GM23338 (cell line): ENCODE measurements around the gene TMEM51. TPM values are rescaled to one million over a fixed set of nuclear protein-coding genes. Genes with fewer than 3 reads are reported as not detected.

Source experiments
- ATAC-seq: fragments of 200-7000 bp; cut with Tn5 transposase; 3 replicates; pipeline ENCODE4 v1.9.1; 2020
- DNase-seq: peaks from one replicate; pipeline ENCODE4 v3.0.0-alpha.2; 2015; ENCODE audit warnings: low spot score
- H2AFZ ChIP-seq: fragments of 200-600 bp; sonication (generic); 2 replicates; pipeline ENCODE4 v1.8.0; 2016; ENCODE audit warnings: antibody characterized with exemption, mild to moderate bottlenecking, moderate library complexity
- H3F3A ChIP-seq: fragments of 200-600 bp; sonication (generic); replicated peaks from 2 replicates; pipeline ENCODE4 v1.8.0; 2017; ENCODE audit warnings: antibody characterized with exemption, mixed run types, low read depth
- H3K27ac ChIP-seq: fragments of 200-600 bp; sonication (generic); 2 replicates; pipeline ENCODE4 v1.6.1; 2016; ENCODE audit warnings: low read depth
- H3K27me3 ChIP-seq: fragments of 200-600 bp; sonication (generic); 2 replicates; pipeline ENCODE4 v1.8.0; 2016; ENCODE audit warnings: mild to moderate bottlenecking, mixed run types, moderate library complexity; ENCODE audit not compliant: insufficient read depth
- H3K36me3 ChIP-seq: fragments of 200-600 bp; sonication (generic); 2 replicates; pipeline ENCODE4 v1.8.0; 2016; ENCODE audit warnings: mild to moderate bottlenecking; ENCODE audit not compliant: insufficient read depth
- H3K4me1 ChIP-seq: fragments of 200-600 bp; sonication (generic); 2 replicates; pipeline ENCODE4 v1.8.0; 2016; ENCODE audit warnings: mild to moderate bottlenecking, moderate library complexity; ENCODE audit not compliant: insufficient read depth
- H3K4me2 ChIP-seq: fragments of 200-600 bp; sonication (generic); 2 replicates; pipeline ENCODE4 v1.7.1; 2017; ENCODE audit warnings: mixed run types
- H3K4me3 ChIP-seq: fragments of 200-600 bp; sonication (generic); 2 replicates; pipeline ENCODE4 v1.6.1; 2016; ENCODE audit warnings: mixed run types
- H3K79me2 ChIP-seq: fragments of 200-600 bp; sonication (generic); replicated peaks from 2 replicates; pipeline ENCODE4 v1.8.0; 2017; ENCODE audit warnings: mild to moderate bottlenecking; ENCODE audit not compliant: insufficient read depth
- H3K9me2 ChIP-seq: fragments of 200-600 bp; sonication (generic); 2 replicates; pipeline ENCODE4 v1.8.0; 2017; ENCODE audit not compliant: insufficient read depth
- H4K20me1 ChIP-seq: fragments of 200-600 bp; sonication (generic); replicated peaks from 2 replicates; pipeline ENCODE4 v1.8.0; 2017; ENCODE audit warnings: mild to moderate bottlenecking; ENCODE audit not compliant: insufficient read depth
- H3K27ac Mint-ChIP-seq: 2 replicates; pipeline ENCODE4 v1.8.0; 2020; ENCODE audit warnings: inconsistent platforms, mild to moderate bottlenecking, moderate library complexity, mixed read lengths
- H3K27me3 Mint-ChIP-seq: 3 replicates; pipeline ENCODE4 v1.8.0; 2022; ENCODE audit warnings: low read depth, mild to moderate bottlenecking, moderate library complexity, mixed read lengths, inconsistent platforms; ENCODE audit not compliant: insufficient read depth, poor library complexity
- H3K36me3 Mint-ChIP-seq: 3 replicates; pipeline ENCODE4 v1.8.0; 2021; ENCODE audit warnings: low read depth, mild to moderate bottlenecking, inconsistent platforms, moderate library complexity, mixed read lengths
- H3K4me1 Mint-ChIP-seq: 3 replicates; pipeline ENCODE4 v1.8.0; 2020; ENCODE audit warnings: mild to moderate bottlenecking, inconsistent platforms, mixed read lengths
- H3K4me3 Mint-ChIP-seq: 3 replicates; pipeline ENCODE4 v1.8.0; 2021; ENCODE audit warnings: moderate library complexity, mild to moderate bottlenecking, inconsistent platforms, mixed read lengths
- H3K9me3 Mint-ChIP-seq: 3 replicates; pipeline ENCODE4 v1.8.0; 2020; ENCODE audit warnings: moderate library complexity, mild to moderate bottlenecking, inconsistent platforms, mixed read lengths
- CREB1 ChIP-seq: fragments of 250-450 bp; sonication (Bioruptor Pico); IDR thresholded peaks from 2 replicates; pipeline ENCODE4 v1.5.0; 2020; ENCODE audit warnings: low read depth, mild to moderate bottlenecking, moderate library complexity
- EZH2 ChIP-seq: fragments of 200-600 bp; sonication (generic); IDR thresholded peaks from one replicate; pipeline ENCODE4 v1.8.0; 2017; ENCODE audit warnings: antibody characterized with exemption, mild to moderate bottlenecking, low read depth; ENCODE audit not compliant: unreplicated experiment
- JUNB ChIP-seq: IDR thresholded peaks from one replicate; pipeline ENCODE4 v1.6.1; 2016; ENCODE audit warnings: antibody characterized with exemption; ENCODE audit not compliant: unreplicated experiment
- NANOG ChIP-seq: IDR thresholded peaks from 2 replicates; pipeline ENCODE4 v1.6.1; 2016; ENCODE audit warnings: antibody characterized with exemption, borderline replicate concordance
- POLR2AphosphoS5 ChIP-seq: IDR thresholded peaks from 2 replicates; pipeline ENCODE4 v1.6.1; 2016; ENCODE audit warnings: antibody characterized with exemption, low read depth
- ZNF114 ChIP-seq: fragments of 250-450 bp; sonication (Bioruptor Pico); IDR thresholded peaks from 2 replicates; pipeline ENCODE4 v1.5.0; 2020; ENCODE audit warnings: mild to moderate bottlenecking, moderate library complexity
- ZNF331 ChIP-seq: fragments of 250-450 bp; sonication (Bioruptor Pico); IDR thresholded peaks from 2 replicates; pipeline ENCODE4 v1.5.0; 2020; ENCODE audit warnings: low read depth, mild to moderate bottlenecking, moderate library complexity
- polyA plus RNA-seq: library from polyadenylated mRNA; unstranded; fragments of >200 nt; fragmentation: Nextera tagmentation; extraction: Ambion mirVana; gene quantifications from 2 replicates; pipeline ENCODE4 v1.2.1, GENCODE V29; 2016
- total RNA-seq: library from RNA; depleted of rRNA; stranded (reverse); fragments of >200 nt; shearing (Covaris generic); gene quantifications from 2 replicates; pipeline ENCODE4 v1.2.3, GENCODE V29; 2014
- TF ChIP-seq, protein P1 (sequence below): IDR thresholded peaks from one replicate; pipeline ENCODE4 v1.6.1; 2018; ENCODE audit warnings: antibody characterized with exemption; ENCODE audit not compliant: unreplicated experiment
- TF ChIP-seq, protein P2 (sequence below): fragments of 250-450 bp; sonication (Bioruptor Pico); IDR thresholded peaks from 2 replicates; pipeline ENCODE4 v1.5.0; 2020; ENCODE audit warnings: mild to moderate bottlenecking, moderate library complexity

The TMEM51 gene
- total and polyA plus RNA-seq, 2 experiments from 2014 or later, result 4.0 to 5.2 TPM

DNA sequence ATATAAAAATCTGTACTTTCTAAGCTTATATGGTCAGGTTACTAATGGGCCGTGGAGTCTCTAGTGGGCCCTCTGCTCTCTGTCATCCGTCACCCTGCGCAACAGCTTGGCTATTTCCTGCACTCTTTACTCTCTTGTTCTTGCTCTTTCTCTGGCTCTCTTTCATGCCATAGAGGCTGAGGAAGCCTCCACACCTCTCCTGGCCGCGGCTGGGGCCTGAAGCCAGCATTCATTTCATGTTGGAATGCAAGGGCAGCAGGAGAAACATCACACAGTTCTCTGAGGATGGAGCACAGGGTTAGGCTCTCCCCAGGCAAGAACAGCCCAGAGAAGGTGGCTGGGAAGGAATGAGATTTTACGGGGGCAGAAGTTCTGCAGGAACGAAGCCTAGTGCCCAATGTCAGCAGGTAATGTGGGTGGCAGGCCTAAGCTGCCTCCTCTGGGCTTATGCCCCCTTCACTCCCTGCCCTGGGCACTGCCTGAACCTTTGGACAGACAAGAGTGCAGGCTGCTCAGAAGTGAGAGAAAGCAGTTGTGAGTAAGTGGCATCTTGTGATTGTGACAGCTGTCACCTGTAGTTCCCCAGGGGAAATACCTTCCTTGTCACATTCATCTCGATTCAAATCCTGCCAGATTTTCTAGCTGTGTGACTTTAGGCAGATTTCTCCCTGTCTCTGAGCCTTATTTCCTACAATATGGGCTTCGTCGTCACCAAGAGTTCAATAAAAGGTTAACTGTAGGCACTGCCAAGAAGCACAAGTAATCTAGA, 89.9 kb downstream of the TMEM51 start:
- no peak overlapping the region for H3K4me3 Mint-ChIP-seq
- H3K4me2 ChIP-seq, result no peak overlapping the region
- H3K36me3 ChIP-seq, result no peaks in the 10 kb centered on the region; the same call in 1 of the 2 replicates
- H3K4me3 ChIP-seq, result no peak overlapping the region
- 0 out of 2 replicates have a peak, but pooled peaks cover 7% of the 10 kb centered on the region for H3F3A ChIP-seq
- H3K4me1 ChIP-seq, result peaks cover 28% of the 10 kb centered on the region
- peaks cover 3% of the 10 kb centered on the region; the same call in 1 of the 3 replicates for H3K9me3 Mint-ChIP-seq
- H3K79me2 ChIP-seq, result no peaks in the 10 kb centered on the region
- no peak overlapping the region for H2AFZ ChIP-seq
- H3K27ac Mint-ChIP-seq, result no peak overlapping the region
- no peak overlapping the region for H3K27ac ChIP-seq
- ATAC-seq (no peak), DNase-seq (no peak)
- peaks cover 14% of the 10 kb centered on the region for H3K27me3 Mint-ChIP-seq
- H3K27me3 ChIP-seq, result no peaks in the 10 kb centered on the region
- H3K9me2 ChIP-seq, result no peaks in the 10 kb centered on the region
- H3K36me3 Mint-ChIP-seq, result no peaks in the 10 kb centered on the region
- H4K20me1 ChIP-seq, result no peaks in the 10 kb centered on the region
- TF ChIP-seq JUNB (no peak), ZNF114 (CRISPR knock-in tag) (no peak), POLR2AphosphoS5 (no peak), EZH2 (no peak), NANOG (no peak), CREB1 (CRISPR knock-in tag) (no peak), ZNF331 (CRISPR knock-in tag) (no peak)
- TF ChIP-seq, protein P1, sequence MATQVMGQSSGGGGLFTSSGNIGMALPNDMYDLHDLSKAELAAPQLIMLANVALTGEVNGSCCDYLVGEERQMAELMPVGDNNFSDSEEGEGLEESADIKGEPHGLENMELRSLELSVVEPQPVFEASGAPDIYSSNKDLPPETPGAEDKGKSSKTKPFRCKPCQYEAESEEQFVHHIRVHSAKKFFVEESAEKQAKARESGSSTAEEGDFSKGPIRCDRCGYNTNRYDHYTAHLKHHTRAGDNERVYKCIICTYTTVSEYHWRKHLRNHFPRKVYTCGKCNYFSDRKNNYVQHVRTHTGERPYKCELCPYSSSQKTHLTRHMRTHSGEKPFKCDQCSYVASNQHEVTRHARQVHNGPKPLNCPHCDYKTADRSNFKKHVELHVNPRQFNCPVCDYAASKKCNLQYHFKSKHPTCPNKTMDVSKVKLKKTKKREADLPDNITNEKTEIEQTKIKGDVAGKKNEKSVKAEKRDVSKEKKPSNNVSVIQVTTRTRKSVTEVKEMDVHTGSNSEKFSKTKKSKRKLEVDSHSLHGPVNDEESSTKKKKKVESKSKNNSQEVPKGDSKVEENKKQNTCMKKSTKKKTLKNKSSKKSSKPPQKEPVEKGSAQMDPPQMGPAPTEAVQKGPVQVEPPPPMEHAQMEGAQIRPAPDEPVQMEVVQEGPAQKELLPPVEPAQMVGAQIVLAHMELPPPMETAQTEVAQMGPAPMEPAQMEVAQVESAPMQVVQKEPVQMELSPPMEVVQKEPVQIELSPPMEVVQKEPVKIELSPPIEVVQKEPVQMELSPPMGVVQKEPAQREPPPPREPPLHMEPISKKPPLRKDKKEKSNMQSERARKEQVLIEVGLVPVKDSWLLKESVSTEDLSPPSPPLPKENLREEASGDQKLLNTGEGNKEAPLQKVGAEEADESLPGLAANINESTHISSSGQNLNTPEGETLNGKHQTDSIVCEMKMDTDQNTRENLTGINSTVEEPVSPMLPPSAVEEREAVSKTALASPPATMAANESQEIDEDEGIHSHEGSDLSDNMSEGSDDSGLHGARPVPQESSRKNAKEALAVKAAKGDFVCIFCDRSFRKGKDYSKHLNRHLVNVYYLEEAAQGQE, result no peak
- TF ChIP-seq, protein P2, sequence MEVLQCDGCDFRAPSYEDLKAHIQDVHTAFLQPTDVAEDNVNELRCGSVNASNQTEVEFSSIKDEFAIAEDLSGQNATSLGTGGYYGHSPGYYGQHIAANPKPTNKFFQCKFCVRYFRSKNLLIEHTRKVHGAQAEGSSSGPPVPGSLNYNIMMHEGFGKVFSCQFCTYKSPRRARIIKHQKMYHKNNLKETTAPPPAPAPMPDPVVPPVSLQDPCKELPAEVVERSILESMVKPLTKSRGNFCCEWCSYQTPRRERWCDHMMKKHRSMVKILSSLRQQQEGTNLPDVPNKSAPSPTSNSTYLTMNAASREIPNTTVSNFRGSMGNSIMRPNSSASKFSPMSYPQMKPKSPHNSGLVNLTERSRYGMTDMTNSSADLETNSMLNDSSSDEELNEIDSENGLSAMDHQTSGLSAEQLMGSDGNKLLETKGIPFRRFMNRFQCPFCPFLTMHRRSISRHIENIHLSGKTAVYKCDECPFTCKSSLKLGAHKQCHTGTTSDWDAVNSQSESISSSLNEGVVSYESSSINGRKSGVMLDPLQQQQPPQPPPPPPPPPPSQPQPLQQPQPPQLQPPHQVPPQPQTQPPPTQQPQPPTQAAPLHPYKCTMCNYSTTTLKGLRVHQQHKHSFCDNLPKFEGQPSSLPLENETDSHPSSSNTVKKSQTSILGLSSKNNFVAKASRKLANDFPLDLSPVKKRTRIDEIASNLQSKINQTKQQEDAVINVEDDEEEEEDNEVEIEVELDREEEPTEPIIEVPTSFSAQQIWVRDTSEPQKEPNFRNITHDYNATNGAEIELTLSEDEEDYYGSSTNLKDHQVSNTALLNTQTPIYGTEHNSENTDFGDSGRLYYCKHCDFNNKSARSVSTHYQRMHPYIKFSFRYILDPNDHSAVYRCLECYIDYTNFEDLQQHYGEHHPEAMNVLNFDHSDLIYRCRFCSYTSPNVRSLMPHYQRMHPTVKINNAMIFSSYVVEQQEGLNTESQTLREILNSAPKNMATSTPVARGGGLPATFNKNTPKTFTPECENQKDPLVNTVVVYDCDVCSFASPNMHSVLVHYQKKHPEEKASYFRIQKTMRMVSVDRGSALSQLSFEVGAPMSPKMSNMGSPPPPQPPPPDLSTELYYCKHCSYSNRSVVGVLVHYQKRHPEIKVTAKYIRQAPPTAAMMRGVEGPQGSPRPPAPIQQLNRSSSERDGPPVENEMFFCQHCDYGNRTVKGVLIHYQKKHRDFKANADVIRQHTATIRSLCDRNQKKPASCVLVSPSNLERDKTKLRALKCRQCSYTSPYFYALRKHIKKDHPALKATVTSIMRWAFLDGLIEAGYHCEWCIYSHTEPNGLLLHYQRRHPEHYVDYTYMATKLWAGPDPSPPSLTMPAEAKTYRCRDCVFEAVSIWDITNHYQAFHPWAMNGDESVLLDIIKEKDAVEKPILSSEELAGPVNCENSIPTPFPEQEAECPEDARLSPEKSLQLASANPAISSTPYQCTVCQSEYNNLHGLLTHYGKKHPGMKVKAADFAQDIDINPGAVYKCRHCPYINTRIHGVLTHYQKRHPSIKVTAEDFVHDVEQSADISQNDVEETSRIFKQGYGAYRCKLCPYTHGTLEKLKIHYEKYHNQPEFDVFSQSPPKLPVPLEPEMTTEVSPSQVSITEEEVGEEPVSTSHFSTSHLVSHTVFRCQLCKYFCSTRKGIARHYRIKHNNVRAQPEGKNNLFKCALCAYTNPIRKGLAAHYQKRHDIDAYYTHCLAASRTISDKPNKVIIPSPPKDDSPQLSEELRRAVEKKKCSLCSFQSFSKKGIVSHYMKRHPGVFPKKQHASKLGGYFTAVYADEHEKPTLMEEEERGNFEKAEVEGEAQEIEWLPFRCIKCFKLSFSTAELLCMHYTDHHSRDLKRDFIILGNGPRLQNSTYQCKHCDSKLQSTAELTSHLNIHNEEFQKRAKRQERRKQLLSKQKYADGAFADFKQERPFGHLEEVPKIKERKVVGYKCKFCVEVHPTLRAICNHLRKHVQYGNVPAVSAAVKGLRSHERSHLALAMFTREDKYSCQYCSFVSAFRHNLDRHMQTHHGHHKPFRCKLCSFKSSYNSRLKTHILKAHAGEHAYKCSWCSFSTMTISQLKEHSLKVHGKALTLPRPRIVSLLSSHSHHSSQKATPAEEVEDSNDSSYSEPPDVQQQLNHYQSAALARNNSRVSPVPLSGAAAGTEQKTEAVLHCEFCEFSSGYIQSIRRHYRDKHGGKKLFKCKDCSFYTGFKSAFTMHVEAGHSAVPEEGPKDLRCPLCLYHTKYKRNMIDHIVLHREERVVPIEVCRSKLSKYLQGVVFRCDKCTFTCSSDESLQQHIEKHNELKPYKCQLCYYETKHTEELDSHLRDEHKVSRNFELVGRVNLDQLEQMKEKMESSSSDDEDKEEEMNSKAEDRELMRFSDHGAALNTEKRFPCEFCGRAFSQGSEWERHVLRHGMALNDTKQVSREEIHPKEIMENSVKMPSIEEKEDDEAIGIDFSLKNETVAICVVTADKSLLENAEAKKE (CRISPR knock-in tag), result no peak
- H3K4me1 Mint-ChIP-seq, result peaks cover 37% of the 10 kb centered on the region
